ENCODE data around the gene UBR3.
A peak's percentile ranks its signal among the peaks of the same experiment; 100 is the strongest.
"Not testable (repeated sequence)": the region's sequence is repeated elsewhere in the genome, so short reads cannot be mapped to it uniquely, and the experiment has no call there.

The UBR3 gene

GRCh38 chr2:169933124-169933711 lies 106.0 kb downstream of the UBR3 start:
- no peak overlapping the region for H3K4me3 Mint-ChIP-seq
- no peaks in the 10 kb centered on the region for H3K9me3 Mint-ChIP-seq
- no peak overlapping the region for H3K27ac Mint-ChIP-seq
- ATAC-seq, result no peak
- no peak for DNase-seq (ENCODE audit: low spot score in 2 of 2)
- peaks cover 39% of the 10 kb centered on the region for H3K36me3 Mint-ChIP-seq
- no peaks in the 10 kb centered on the region for H3K4me1 Mint-ChIP-seq

GRCh38 chr2:169936652-169937051 lies 109.4 kb downstream of the UBR3 start:
- not testable (repeated sequence) for H3K4me3 Mint-ChIP-seq; H3K27ac Mint-ChIP-seq; H3K9me3 Mint-ChIP-seq; H3K4me1 Mint-ChIP-seq; ATAC-seq; DNase-seq (ENCODE audit: low spot score in 2 of 2)
- peaks cover 44% of the 10 kb centered on the region for H3K36me3 Mint-ChIP-seq

GRCh38 chr2:169945515-169945914 lies 118.3 kb downstream of the UBR3 start:
- H3K36me3 Mint-ChIP-seq, result peaks cover 56% of the 10 kb centered on the region
- H3K4me1 Mint-ChIP-seq, result no peaks in the 10 kb centered on the region
- no peak overlapping the region for H3K27ac Mint-ChIP-seq
- no peaks in the 10 kb centered on the region for H3K9me3 Mint-ChIP-seq
- ATAC-seq (peak; percentile 21), DNase-seq (ENCODE audit: low spot score in 2 of 2) (no peak)
- no peak overlapping the region for H3K4me3 Mint-ChIP-seq

GRCh38 chr2:169946092-169946491 lies 118.8 kb downstream of the UBR3 start:
- no peak for ATAC-seq
- Mint-ChIP-seq H3K27ac (no peak overlapping the region), H3K36me3 (peaks cover 59% of the 10 kb centered on the region), H3K9me3 (no peaks in the 10 kb centered on the region), H3K4me1 (no peaks in the 10 kb centered on the region), H3K4me3 (no peak overlapping the region)
- no peak for DNase-seq (ENCODE audit: low spot score in 2 of 2)

- H3K36me3 Mint-ChIP-seq, result peaks cover 59% of the 10 kb centered on the region
- no peak overlapping the region for H3K4me3 Mint-ChIP-seq
- no peaks in the 10 kb centered on the region for H3K9me3 Mint-ChIP-seq
- no peaks in the 10 kb centered on the region for H3K4me1 Mint-ChIP-seq
- no peak for DNase-seq (ENCODE audit: low spot score in 2 of 2)
- no peak for ATAC-seq
- no peak overlapping the region for H3K27ac Mint-ChIP-seq
These were observed 119.3 kb downstream of the UBR3 start for GRCh38 chr2:169946546-169946945.

GRCh38 chr2:169955940-169956339 lies 128.7 kb downstream of the UBR3 start:
- Mint-ChIP-seq H3K4me1 (no peaks in the 10 kb centered on the region), H3K9me3 (no peaks in the 10 kb centered on the region), H3K4me3 (no peak overlapping the region), H3K27ac (no peak overlapping the region), H3K36me3 (peaks cover 41% of the 10 kb centered on the region)
- ATAC-seq, result no peak
- no peak for DNase-seq (ENCODE audit: low spot score in 2 of 2)

GRCh38 chr2:169957219-169957618 lies 130.0 kb downstream of the UBR3 start:
- not testable (repeated sequence) for H3K4me3 Mint-ChIP-seq; H3K27ac Mint-ChIP-seq; ATAC-seq; DNase-seq (ENCODE audit: low spot score in 2 of 2); H3K9me3 Mint-ChIP-seq; H3K4me1 Mint-ChIP-seq
- H3K36me3 Mint-ChIP-seq, result peaks cover 49% of the 10 kb centered on the region

- peaks cover 35% of the 10 kb centered on the region for H3K36me3 Mint-ChIP-seq
- H3K4me3 Mint-ChIP-seq, result no peak overlapping the region
- H3K4me1 Mint-ChIP-seq, result peaks cover 6% of the 10 kb centered on the region
- H3K9me3 Mint-ChIP-seq, result no peaks in the 10 kb centered on the region
- DNase-seq (ENCODE audit: low spot score in 2 of 2), result no peak
- peak; percentile 50 for ATAC-seq
- no peak overlapping the region for H3K27ac Mint-ChIP-seq
These were observed 134.7 kb downstream of the UBR3 start for GRCh38 chr2:169961911-169962310.

- no peak for DNase-seq (ENCODE audit: low spot score in 2 of 2)
- Mint-ChIP-seq H3K36me3 (peaks cover 35% of the 10 kb centered on the region), H3K4me3 (no peak overlapping the region), H3K9me3 (no peaks in the 10 kb centered on the region), H3K4me1 (peaks cover 6% of the 10 kb centered on the region), H3K27ac (no peak overlapping the region)
- no peak for ATAC-seq
These were observed 136.5 kb downstream of the UBR3 start for GRCh38 chr2:169963786-169964185.

GRCh38 chr2:169964740-169965139 lies 137.5 kb downstream of the UBR3 start:
- no peaks in the 10 kb centered on the region for H3K9me3 Mint-ChIP-seq
- H3K27ac Mint-ChIP-seq, result no peak overlapping the region
- H3K4me3 Mint-ChIP-seq, result no peak overlapping the region
- peaks cover 6% of the 10 kb centered on the region for H3K4me1 Mint-ChIP-seq
- DNase-seq (ENCODE audit: low spot score in 2 of 2) (no peak), ATAC-seq (no peak)
- peaks cover 33% of the 10 kb centered on the region for H3K36me3 Mint-ChIP-seq

GRCh38 chr2:169965495-169965894 lies 138.2 kb downstream of the UBR3 start:
- ATAC-seq (no peak), DNase-seq (ENCODE audit: low spot score in 2 of 2) (no peak)
- H3K27ac Mint-ChIP-seq, result no peak overlapping the region
- H3K4me1 Mint-ChIP-seq, result peaks cover 6% of the 10 kb centered on the region
- H3K36me3 Mint-ChIP-seq, result peaks cover 30% of the 10 kb centered on the region
- H3K9me3 Mint-ChIP-seq, result no peaks in the 10 kb centered on the region
- no peak overlapping the region for H3K4me3 Mint-ChIP-seq

- H3K4me1 Mint-ChIP-seq, result peaks cover 5% of the 10 kb centered on the region
- H3K4me3 Mint-ChIP-seq, result no peak overlapping the region
- no peaks in the 10 kb centered on the region for H3K9me3 Mint-ChIP-seq
- ATAC-seq (no peak), DNase-seq (ENCODE audit: low spot score in 2 of 2) (no peak)
- H3K36me3 Mint-ChIP-seq, result peaks cover 26% of the 10 kb centered on the region
- no peak overlapping the region for H3K27ac Mint-ChIP-seq
These were observed 139.2 kb downstream of the UBR3 start for GRCh38 chr2:169966454-169966853.

GRCh38 chr2:169968743-169969142 lies 141.5 kb downstream of the UBR3 start:
- ATAC-seq (no peak), DNase-seq (ENCODE audit: low spot score in 2 of 2) (no peak)
- Mint-ChIP-seq H3K9me3 (peaks cover 3% of the 10 kb centered on the region), H3K27ac (no peak overlapping the region), H3K4me1 (no peaks in the 10 kb centered on the region), H3K4me3 (no peak overlapping the region), H3K36me3 (peaks cover 25% of the 10 kb centered on the region)

- DNase-seq (ENCODE audit: low spot score in 2 of 2) (no peak), ATAC-seq (no peak)
- Mint-ChIP-seq H3K36me3 (peaks cover 40% of the 10 kb centered on the region), H3K4me3 (no peak overlapping the region), H3K27ac (no peak overlapping the region), H3K4me1 (no peaks in the 10 kb centered on the region), H3K9me3 (peaks cover 24% of the 10 kb centered on the region)
These were observed 148.0 kb downstream of the UBR3 start for GRCh38 chr2:169975221-169975620.

- Mint-ChIP-seq H3K36me3 (peaks cover 39% of the 10 kb centered on the region), H3K4me3 (no peak overlapping the region), H3K4me1 (no peaks in the 10 kb centered on the region), H3K27ac (no peak overlapping the region), H3K9me3 (peaks cover 24% of the 10 kb centered on the region)
- DNase-seq (ENCODE audit: low spot score in 2 of 2), result no peak
- no peak for ATAC-seq
These were observed 149.1 kb downstream of the UBR3 start for GRCh38 chr2:169976335-169976851.

GRCh38 chr2:169977530-169977929 lies 150.3 kb downstream of the UBR3 start:
- no peaks in the 10 kb centered on the region for H3K4me1 Mint-ChIP-seq
- H3K27ac Mint-ChIP-seq, result no peak overlapping the region
- H3K9me3 Mint-ChIP-seq, result peaks cover 21% of the 10 kb centered on the region
- no peak overlapping the region for H3K4me3 Mint-ChIP-seq
- no peak for ATAC-seq
- DNase-seq (ENCODE audit: low spot score in 2 of 2), result no peak
- peaks cover 34% of the 10 kb centered on the region for H3K36me3 Mint-ChIP-seq
